HG03095 (cell line): Measurements from ENCODE around the gene CAMK1D.
A peak's percentile ranks its signal among the peaks of the same experiment; 100 is the strongest.
"Not testable (repeated sequence)": the region's sequence is repeated elsewhere in the genome, so short reads cannot be mapped to it uniquely, and the experiment has no call there.

ENCODE experiments used
- ATAC-seq: cut with Tn5 transposase; IDR thresholded peaks from one replicate; pipeline ENCODE4 v1.9.1; 2021; ENCODE audit warnings: moderate library complexity; ENCODE audit not compliant: unreplicated experiment

CAMK1D gene

DNA sequence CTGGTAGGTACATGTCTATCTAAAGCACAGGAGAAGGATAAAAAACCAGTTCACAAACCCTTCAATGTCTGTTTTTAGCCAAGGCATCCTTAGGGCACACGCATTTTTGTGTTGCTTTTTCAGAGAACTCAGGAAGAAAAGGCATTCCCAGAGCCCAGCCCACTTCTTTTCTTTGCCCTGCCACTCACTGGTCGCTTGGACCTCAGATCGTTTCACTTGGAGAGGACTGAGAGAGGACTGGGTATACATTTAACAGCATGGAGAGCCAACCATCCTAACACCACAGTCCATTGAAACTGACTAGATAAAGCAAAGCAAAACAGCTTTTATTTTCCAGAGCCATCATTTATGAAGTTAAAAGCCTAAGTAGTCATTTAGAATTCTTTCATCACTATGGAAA lies 194.2 kb downstream of the CAMK1D start:
- no peak for ATAC-seq

DNA sequence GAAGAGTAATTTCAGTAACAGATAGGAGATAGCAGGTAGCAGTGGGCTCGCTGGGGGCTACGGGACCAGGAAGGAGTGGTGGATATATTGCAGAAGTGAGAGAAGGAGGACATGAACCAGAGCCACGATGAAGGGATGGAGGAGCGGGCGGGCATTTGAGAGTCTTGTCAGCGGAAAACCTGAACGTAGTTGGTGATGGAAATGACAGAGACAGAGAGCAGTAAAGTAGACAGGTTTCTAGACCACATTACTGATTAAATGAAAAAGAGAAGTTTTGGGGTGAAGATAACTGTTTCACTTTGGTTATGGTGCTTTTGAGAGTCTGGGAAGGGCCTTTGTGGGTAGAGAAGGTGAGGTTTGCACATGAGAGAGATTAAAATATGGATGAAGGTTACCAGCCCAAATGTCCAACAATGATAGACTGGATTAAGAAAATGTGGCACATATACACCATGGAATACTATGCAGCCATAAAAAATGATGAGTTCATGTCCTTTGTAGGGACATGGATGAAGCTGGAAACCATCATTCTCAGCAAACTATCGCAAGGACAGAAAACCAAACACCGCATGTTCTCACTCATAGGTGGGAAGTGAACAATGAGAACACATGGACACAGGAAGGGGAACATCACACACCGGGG lies 196.9 kb downstream of the CAMK1D start:
- not testable (repeated sequence) for ATAC-seq

DNA sequence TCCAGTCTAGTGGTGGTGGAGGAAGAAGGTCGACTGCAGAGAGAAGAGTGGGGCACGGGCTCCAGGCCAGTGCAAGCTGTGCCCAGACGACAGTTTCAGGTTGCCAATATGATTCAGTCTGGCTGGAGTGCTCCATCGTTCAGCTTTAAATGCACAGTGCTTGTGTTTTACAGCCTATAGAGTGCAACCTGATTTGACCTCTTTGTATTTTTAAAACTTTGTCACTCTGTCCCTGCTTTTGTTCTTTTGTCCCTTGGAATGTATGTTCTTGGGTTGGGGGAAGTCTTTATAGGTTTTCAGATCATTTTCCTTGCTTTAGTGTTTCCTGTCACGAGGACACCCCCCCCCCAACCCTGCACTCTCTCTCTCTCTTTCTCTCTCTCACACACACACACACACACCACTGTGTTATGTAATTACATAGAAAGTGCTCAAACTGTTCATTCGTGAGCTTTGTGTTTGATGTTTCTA lies 198.0 kb downstream of the CAMK1D start:
- no peak for ATAC-seq

DNA sequence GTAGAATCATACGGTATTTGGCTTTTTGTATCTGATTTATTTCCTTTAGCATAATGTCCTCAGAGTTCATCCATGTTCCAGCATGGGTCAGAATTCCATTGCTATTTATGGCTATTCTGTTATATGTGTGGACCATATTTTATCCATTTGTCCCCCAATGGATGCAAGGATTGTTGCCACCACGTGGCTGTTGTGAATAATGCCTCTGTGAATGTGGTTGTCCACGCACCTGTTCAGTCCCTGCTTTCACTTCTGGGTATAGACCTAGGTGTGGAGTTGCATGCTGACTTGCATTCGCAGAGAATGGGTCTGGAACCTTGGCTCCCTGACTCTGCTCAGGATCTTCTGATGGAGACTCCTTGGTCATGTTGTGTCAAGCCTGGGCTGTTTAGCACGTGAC lies 199.9 kb downstream of the CAMK1D start:
- ATAC-seq = no peak

DNA sequence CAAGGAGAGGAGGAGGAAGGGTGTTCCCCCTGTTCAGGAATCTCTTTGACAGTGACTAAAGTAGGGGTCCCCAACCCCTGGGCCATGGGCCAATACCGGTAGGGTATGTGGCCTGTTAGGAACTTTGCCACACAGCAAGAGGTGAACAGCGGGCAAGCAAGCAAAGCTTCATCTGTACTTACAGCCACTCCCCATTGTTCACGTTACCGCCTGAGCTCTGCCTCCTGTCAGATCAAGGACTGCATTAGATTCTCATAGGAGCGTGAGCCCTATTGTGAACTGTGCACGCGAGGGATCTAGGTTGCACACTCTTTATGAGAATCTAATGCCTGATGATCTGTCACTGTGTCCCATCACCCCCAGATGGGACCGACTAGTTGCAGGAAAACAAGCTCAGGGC lies 201.6 kb downstream of the CAMK1D start:
- ATAC-seq = no peak

DNA sequence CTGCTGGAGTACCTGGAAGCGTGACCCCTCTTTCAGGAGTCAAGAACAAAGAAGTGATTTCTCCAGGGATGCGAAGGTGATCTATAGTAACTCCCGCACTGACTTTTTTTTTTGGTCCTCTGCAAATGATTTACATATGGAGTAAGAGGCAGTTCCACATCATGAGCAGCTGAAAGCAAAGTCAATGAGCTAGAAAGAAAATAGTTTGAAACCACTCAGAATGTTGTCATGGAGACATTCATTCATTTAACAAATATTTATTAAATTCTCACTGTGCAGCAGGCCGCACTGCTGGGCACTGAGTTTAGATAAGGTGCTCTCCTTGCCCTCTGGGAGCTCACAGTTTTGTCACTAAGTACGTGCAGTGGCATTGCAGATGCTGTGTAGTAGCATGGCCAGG lies 206.7 kb downstream of the CAMK1D start:
- no peak for ATAC-seq

DNA sequence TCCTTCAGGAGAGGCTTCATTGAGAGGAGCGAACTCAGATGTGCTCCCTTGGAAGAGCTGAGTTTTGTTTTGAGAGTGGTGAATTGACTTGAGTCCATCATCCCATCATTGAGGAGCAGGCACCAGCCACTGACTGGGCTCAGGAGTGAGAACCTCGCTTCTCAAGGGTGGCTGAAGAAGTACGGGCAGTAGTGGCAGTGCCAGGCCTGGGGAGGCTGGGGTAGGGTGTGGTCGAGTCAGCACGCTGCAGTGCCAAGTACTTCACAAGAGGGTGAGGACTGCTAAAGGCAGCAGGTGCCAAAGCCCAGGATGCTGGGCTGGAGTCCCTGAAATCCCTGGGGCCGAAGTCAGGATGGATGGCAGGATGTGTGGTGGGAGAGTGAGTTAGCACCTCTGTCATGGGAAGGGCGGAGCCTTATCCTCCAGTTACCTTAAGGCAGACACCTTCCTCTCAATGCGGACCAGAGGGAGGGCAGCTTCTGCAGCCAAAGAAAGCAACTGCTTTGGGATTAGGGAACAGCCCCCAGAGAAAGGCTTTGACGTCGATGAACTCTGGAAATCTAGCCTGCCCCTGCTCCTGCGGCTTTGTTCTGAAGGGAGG lies 210.3 kb downstream of the CAMK1D start:
- no peak for ATAC-seq

DNA sequence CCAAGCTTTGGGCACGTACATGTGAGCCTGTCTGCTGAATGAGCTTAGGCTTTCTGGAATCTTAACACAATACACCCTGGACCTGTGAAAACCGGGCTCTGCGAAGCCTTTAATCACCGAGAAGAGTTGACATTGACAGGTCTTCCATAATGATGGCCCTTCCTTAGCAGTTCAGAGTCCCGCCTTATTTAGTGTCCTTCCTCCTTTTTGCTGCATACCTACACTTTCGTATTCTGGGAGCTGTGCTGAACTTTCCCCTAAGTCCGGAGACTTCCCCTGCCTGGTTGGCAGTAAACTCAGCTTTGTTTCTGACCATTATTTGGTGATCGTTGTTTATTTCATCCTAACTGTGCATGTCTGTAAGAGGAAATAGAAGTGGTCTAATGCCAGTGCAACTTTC lies 212.0 kb downstream of the CAMK1D start:
- ATAC-seq = no peak

DNA sequence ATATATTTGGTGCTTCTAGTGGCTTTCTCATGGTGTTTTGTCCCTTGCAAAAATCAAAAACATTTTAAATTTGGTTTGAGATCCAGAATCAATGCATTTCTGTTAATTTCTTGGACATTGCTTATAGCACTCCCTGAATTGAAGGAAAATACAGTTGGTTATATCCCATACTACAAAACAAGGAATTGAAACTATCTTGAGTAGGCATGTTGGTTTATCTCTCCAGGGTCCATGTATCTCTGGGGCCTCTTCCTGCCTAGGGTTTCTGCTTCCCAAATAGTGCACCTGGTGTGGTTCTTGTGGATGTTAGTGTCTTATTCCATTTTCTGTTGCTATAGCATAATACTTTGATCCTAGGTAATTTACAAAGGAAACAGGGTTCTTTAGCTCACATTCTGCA lies 212.4 kb downstream of the CAMK1D start:
- ATAC-seq = no peak

DNA sequence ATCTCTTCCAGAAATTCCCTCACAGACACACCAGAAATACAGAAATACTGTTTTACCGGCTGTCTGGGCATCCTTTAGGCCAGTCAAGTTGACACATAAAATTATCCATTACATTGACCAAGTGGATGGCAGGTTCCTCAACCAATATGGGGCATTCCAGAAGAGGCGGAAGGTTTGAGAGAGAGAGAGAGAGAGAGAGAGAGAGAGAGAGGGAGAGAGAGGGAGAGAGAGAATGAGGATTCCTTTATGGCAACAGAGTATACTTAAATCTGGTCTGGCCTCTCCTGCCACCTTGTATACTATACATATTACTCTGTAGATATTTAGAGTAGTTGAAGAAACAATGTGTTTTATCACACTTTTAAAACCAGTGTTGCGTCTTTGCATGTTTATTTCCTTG lies 214.1 kb downstream of the CAMK1D start:
- no peak for ATAC-seq

DNA sequence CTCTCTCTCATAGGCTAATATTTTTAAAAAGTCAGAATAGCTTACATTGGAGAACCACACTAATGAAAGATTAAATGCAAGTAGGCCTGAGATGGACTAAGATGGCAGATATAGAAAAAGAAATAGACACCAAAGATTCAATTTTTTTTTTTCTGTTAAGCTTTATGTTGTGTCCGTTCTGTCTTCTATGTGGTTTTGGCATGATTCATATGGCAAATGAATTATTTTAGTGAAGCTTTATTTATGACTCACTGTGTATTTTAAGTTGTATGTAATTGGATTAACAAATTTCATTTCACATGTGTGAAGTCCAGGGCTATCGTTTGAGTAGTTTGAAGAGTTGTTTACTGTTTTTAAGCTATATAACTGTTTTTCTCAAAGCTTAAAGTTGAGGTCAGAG lies 214.8 kb downstream of the CAMK1D start:
- ATAC-seq = no peak

DNA sequence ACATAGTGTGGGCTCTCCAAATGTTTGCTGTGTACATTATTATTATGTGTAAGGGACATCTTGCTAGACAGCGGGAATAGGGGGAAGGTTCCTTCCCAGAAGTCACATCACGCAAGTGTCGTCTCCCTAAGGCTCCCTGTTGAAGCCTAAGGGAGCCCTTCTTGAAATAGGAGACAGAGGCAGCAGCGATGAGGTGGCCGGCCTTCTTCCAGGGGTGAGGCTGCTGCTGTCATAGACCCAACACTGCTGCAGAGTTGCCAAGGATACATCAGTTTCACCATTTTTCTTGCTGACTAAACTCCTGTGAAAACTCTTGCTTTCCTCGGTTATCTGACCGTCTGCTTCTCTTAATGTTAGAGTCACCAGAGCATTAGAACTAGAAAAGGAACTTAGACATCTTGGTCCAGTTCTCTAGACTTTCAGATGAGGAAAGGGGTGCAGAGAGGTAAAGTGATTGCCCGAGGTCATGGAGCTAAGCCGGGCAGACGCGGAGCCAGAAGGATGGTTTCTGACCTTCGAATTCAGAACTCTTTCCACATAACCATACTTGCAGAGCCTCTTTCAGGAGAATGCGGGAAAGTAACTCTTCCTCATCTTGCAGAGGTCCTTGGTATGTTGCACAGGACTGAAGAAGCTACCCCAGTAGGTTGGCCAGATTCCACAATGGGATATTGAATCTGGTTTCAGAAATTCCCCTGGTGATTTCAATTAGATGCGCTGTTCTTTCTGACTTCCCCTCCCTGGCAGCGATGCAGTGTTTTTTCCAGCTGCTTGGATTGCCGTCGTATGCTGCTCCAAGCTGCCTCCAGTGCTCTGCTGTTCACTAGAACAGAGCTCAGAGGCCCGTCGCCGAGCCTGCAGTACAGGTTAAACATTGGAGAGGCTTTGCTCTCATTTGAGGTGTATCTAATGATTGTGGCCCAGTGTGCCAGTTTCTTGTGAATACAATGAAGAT lies 217.1 kb downstream of the CAMK1D start:
- ATAC-seq = no peak

DNA sequence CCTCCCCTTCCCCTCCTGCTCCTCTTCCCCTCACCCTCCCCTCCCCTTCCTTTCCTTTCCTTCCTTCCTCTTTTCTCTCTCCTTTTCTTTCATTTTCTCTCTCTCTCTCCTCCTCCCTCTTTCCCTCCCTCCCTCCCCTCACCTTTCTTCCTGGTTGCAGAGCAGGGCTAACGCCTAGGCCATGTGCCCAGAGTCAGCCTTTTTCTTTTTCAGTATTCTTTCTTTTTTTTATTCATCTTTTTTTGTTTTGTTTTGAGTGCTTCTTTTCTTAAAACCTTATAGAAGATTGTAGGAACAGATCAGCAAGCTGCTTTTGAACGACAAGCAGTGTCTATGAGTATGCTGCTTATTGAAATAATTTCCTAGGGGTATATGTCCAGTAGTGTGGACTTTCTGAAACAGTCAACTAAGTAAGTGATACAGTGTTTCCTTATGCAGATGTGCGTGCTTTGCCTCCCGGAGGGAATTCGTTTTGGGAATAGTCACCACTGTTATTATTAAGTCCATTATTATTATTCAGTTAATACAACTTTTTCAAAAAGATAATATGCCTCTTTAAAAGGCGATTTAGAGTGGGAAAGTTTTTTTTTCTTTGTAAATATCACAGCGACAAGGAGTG lies 219.2 kb downstream of the CAMK1D start:
- ATAC-seq = no peak

DNA sequence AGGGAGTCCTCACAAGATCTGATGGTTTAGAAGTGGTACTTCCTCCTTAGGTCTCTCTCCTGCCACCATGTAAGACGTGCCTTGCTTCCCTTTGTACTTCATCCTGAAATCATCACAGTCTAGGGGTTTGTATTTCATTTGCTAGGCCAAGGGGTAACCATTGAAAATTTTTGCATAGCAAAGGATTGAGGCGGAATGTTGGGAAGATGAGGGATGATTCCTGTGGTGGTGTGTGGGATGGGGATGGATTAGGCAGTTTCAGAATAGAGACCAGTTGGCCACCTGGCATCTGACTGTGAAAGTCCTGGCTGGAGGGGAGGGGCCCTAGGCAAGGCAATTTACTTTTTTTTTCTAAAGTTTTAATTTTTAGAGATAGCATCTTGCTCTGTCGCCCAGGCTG lies 222.9 kb downstream of the CAMK1D start:
- ATAC-seq = no peak

DNA sequence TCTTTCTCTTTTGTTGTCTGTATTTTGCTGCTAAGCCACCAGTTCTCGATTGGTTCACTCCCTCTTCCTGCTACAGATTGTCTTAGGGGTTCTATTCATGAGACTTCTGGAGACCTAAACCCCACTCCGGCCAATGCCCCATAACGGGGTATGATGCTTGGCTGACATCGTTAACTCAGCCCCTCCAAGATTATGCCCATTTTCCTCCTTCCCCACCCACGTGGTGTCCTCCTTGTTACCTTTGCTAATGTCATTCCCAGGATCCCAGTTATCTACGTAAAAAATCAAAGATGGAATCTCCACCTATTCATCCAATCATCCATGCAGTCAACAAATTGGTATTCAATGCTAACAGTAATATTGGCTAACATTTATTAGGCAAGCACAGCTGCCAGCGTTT lies 228.3 kb downstream of the CAMK1D start:
- no peak for ATAC-seq

DNA sequence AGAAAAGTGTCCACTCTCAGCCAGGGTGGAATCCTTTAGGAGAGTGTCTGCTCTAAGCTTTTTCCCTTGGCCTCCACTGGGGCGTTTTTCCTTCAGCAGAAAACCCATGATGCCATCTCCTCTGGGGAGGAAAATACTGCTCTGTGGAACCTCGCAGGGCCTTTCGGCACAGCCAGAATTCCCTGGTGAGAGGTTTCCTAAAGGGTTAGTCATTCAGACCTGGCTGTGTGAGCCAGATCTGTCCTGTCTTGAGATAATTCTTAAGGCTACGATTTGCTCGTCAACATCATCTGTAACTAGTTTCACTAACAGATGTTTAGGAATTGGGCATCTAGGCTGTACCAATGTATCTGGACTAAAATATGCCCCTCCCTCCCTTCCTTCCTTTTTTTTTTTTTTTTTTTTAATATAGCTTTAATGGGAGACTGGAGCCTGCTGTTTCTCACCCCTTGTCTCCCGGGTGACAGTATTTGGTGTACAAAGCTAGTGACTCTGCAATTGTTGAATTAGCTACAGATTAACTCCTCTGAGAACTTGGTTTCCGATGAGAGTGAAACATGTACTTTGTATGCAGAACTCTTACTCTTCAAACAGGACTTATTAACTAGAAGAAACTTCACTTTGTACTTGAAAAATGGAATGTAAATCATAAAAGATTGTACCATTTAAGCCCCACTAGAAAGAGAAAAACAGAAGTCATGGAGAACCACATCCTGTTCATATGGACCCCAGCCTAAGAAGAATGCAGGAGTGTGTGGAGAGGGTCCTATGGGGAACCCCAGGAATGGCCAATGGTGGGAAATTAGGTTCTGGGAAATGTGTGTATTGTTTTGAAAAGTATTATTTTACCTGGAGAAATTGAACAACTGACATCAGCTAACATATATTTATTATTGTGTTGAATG lies 230.9 kb downstream of the CAMK1D start:
- ATAC-seq = peak; percentile 65

DNA sequence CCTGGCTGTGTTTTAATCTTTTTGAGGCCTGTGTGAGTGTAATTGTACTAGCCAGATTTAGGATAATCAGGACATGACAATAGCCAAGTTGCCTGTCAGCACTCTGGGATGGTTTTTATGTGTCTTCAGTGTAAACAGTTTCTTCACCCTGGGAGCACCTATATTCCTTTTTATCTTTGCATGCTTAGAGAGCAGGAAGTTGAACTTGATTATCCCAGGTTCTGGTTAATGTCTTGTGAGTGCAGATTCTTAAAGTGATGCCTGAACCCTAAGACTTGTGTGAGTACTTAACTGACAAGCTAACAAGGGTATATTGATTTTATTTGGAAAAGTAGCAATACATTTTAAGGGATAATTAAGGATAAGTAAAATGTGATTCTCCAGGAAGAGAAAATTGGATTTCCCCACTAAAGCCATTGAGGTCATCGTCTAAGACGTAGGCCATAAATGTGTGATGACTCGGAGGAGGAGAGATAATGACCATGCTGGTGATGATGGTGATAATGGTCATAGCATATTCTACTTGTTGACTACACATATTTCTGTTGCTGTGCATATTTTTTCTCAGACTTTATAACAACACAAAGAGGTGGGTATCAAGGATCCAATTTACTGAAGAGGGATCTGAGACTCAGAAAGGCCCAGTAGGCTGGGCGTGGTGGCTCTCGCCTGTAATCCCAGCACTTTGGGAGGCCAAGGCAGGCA lies 234.7 kb downstream of the CAMK1D start:
- ATAC-seq = no peak

DNA sequence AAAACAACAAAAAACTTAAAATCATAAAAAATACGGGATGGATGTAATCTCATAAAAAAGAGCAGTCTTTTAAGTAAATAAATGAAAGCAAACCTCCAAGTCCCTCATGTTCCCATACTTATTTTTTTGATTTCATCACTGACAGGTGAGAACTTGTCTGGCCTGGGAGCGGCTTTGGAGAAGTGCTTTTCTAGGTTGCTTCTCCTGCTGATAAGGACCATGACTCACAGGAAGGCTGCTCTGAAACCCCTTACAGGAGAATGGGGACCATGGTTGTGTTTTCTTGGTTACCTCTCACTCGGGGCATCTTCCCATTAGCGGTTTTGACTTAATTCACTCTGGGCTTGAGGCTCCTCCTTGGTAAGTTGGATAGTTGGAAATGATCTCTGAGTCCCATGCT lies 237.4 kb downstream of the CAMK1D start:
- no peak for ATAC-seq

DNA sequence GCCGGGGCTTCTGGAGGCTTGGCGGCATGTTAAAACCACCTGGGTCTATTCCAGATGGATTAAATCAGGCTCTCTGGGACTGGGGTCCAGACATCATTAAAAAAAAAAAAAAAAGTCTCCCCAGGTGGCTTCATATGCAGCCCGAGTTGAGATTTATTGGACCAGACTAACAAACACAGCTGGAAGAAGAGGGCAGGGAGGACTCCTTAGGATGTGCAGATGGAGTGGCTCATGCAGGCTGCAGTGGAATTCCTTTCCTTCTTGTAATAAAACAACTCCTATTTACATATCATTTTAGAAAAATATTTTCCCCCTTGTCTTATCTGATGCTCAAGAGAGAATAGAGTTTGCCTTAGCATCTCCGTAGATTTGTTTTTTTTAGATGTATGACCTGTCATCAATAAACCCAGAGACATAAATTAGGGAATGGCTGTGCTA lies 238.1 kb downstream of the CAMK1D start:
- ATAC-seq = no peak
